Right lobe of liver (tissue), 4 donors: ENCODE measurements around the gene IGSF21.

Source experiments
- CTCF ChIP-seq, 4 donors: fragments of 200-600 bp in 3 of 4; fragments of 450-650 bp in 1 of 4; IDR thresholded peaks; one replicate each; pipeline versions ENCODE4 v1.5.1 to v1.8.0; 2016 to 2022; ENCODE audit warnings: antibody characterized with exemption in 4 of 4, mild to moderate bottlenecking in 2 of 4
- POLR2A ChIP-seq: fragments of 450-650 bp; IDR thresholded peaks from one replicate; pipeline ENCODE4 v1.6.1; 2017; ENCODE audit warnings: antibody characterized with exemption, mild to moderate bottlenecking
- donor health status: DM: no; HTN: no; CAD: no.
- donor health status: DM: no; HTN: no; CAD: no.
- donor health status: DM: no; HTN: yes; CAD: no.

GRCh38 chr1:18155881-18156385 lies 48.3 kb downstream of the IGSF21 start:
- TF ChIP-seq POLR2A (no peak), CTCF (IDR thresholded peaks at IDR 0.05) (no peak)
